ENCODE results near the gene WWOX.

WWOX gene

GRCh38 chr16:78813661-78814311 lies 714.3 kb downstream of the WWOX start:
- TF ChIP-seq TAF1 (IDR thresholded peaks at IDR 0.05; ENCODE audit: borderline replicate concordance, insufficient read depth, low read length): no peak
- TF ChIP-seq FOXP2 (optimal IDR thresholded peaks at IDR 0.05; ENCODE audit: borderline replicate concordance, extremely low read depth, extremely low read length, insufficient read depth): no peak
- no peak for TF ChIP-seq SIN3A (IDR thresholded peaks at IDR 0.05; ENCODE audit: borderline replicate concordance, insufficient read depth, low read length)
- no peak for TF ChIP-seq REST (IDR thresholded peaks at IDR 0.05; ENCODE audit: insufficient read depth in 1 of 2, low read depth in 2 of 2, low read length in 2 of 2)
- TF ChIP-seq POLR2AphosphoS5 (IDR thresholded peaks at IDR 0.05; ENCODE audit: low read depth, low read length): no peak

- no peak for TF ChIP-seq REST (IDR thresholded peaks at IDR 0.05; ENCODE audit: insufficient read depth in 1 of 2, low read depth in 2 of 2, low read length in 2 of 2)
- TF ChIP-seq FOXP2 (optimal IDR thresholded peaks at IDR 0.05; ENCODE audit: borderline replicate concordance, extremely low read depth, extremely low read length, insufficient read depth): no peak
- no peak for TF ChIP-seq POLR2AphosphoS5 (IDR thresholded peaks at IDR 0.05; ENCODE audit: low read depth, low read length)
- TF ChIP-seq TAF1 (IDR thresholded peaks at IDR 0.05; ENCODE audit: borderline replicate concordance, insufficient read depth, low read length): no peak
- no peak for TF ChIP-seq SIN3A (IDR thresholded peaks at IDR 0.05; ENCODE audit: borderline replicate concordance, insufficient read depth, low read length)
These were observed 716.3 kb downstream of the WWOX start for GRCh38 chr16:78815713-78816112.

GRCh38 chr16:78816499-78817195 lies 717.2 kb downstream of the WWOX start:
- TF ChIP-seq REST (IDR thresholded peaks at IDR 0.05; ENCODE audit: insufficient read depth in 1 of 2, low read depth in 2 of 2, low read length in 2 of 2): no peak
- TF ChIP-seq FOXP2 (optimal IDR thresholded peaks at IDR 0.05; ENCODE audit: borderline replicate concordance, extremely low read depth, extremely low read length, insufficient read depth): no peak
- TF ChIP-seq TAF1 (IDR thresholded peaks at IDR 0.05; ENCODE audit: borderline replicate concordance, insufficient read depth, low read length): no peak
- no peak for TF ChIP-seq SIN3A (IDR thresholded peaks at IDR 0.05; ENCODE audit: borderline replicate concordance, insufficient read depth, low read length)
- TF ChIP-seq POLR2AphosphoS5 (IDR thresholded peaks at IDR 0.05; ENCODE audit: low read depth, low read length): no peak

GRCh38 chr16:78817200-78817739 lies 717.8 kb downstream of the WWOX start:
- no peak for TF ChIP-seq FOXP2 (optimal IDR thresholded peaks at IDR 0.05; ENCODE audit: borderline replicate concordance, extremely low read depth, extremely low read length, insufficient read depth)

- no peak for TF ChIP-seq REST (IDR thresholded peaks at IDR 0.05; ENCODE audit: insufficient read depth in 1 of 2, low read depth in 2 of 2, low read length in 2 of 2)
- no peak for TF ChIP-seq SIN3A (IDR thresholded peaks at IDR 0.05; ENCODE audit: borderline replicate concordance, insufficient read depth, low read length)
- TF ChIP-seq FOXP2 (optimal IDR thresholded peaks at IDR 0.05; ENCODE audit: borderline replicate concordance, extremely low read depth, extremely low read length, insufficient read depth): no peak
- TF ChIP-seq POLR2AphosphoS5 (IDR thresholded peaks at IDR 0.05; ENCODE audit: low read depth, low read length): no peak
- no peak for TF ChIP-seq TAF1 (IDR thresholded peaks at IDR 0.05; ENCODE audit: borderline replicate concordance, insufficient read depth, low read length)
These were observed 721.9 kb downstream of the WWOX start for GRCh38 chr16:78821335-78821734.
